ENCODE measurements around the gene PKMYT1.

DNA sequence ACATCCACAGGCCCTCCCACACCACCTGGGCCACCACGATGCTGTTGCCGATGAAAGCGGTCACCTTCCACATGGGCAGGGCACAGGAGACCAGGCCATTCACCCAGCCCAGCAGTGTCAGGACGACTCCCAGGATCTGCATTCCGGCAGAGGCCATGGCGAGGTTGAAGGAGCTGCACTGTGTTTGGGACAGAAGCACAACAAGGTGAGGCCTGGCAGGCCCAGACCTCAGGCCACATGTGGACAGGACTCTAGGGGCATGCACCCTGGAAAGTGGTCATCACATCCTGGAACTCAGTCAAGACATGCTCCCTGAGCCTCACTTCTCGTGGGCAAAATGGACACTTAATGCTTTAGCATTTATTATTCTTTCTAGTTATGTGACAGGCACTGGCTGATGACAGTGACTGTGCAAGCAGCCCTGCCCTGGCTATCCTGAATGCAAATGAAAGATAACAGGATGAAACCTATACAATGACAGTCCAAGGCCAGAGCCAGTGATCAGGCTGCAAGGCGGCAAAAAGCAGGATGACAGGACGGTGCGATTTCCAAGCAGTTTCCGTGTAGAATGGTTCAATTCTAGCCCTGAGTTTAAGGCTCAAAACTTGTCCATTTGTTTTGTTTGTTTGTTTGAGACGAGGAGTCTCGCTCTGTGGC is 35.7 kb upstream of the PKMYT1 start:
- TF ChIP-seq POLR2AphosphoS5 (IDR thresholded peaks at IDR 0.05; ENCODE audit: low read depth, low read length) (no peak), TAF1 (IDR thresholded peaks at IDR 0.05; ENCODE audit: low read depth, low read length) (no peak)

All from GM12891 (cell line).